GM23338 (cell line): ENCODE measurements around the gene HNRNPM. TPM values are rescaled to one million over a fixed set of nuclear protein-coding genes. Genes with fewer than 3 reads are reported as not detected.

ENCODE experiments used
- ATAC-seq: fragments of 200-7000 bp; cut with Tn5 transposase; 3 replicates; pipeline ENCODE4 v1.9.1; 2020
- DNase-seq: peaks from one replicate; pipeline ENCODE4 v3.0.0-alpha.2; 2015; ENCODE audit warnings: low spot score
- H2AFZ ChIP-seq: fragments of 200-600 bp; sonication (generic); 2 replicates; pipeline ENCODE4 v1.8.0; 2016; ENCODE audit warnings: antibody characterized with exemption, mild to moderate bottlenecking, moderate library complexity
- H3F3A ChIP-seq: fragments of 200-600 bp; sonication (generic); replicated peaks from 2 replicates; pipeline ENCODE4 v1.8.0; 2017; ENCODE audit warnings: antibody characterized with exemption, mixed run types, low read depth
- H3K27ac ChIP-seq: fragments of 200-600 bp; sonication (generic); 2 replicates; pipeline ENCODE4 v1.6.1; 2016; ENCODE audit warnings: low read depth
- H3K27me3 ChIP-seq: fragments of 200-600 bp; sonication (generic); 2 replicates; pipeline ENCODE4 v1.8.0; 2016; ENCODE audit warnings: mild to moderate bottlenecking, mixed run types, moderate library complexity; ENCODE audit not compliant: insufficient read depth
- H3K36me3 ChIP-seq: fragments of 200-600 bp; sonication (generic); 2 replicates; pipeline ENCODE4 v1.8.0; 2016; ENCODE audit warnings: mild to moderate bottlenecking; ENCODE audit not compliant: insufficient read depth
- H3K4me1 ChIP-seq: fragments of 200-600 bp; sonication (generic); 2 replicates; pipeline ENCODE4 v1.8.0; 2016; ENCODE audit warnings: mild to moderate bottlenecking, moderate library complexity; ENCODE audit not compliant: insufficient read depth
- H3K4me2 ChIP-seq: fragments of 200-600 bp; sonication (generic); 2 replicates; pipeline ENCODE4 v1.7.1; 2017; ENCODE audit warnings: mixed run types
- H3K4me3 ChIP-seq: fragments of 200-600 bp; sonication (generic); 2 replicates; pipeline ENCODE4 v1.6.1; 2016; ENCODE audit warnings: mixed run types
- H3K79me2 ChIP-seq: fragments of 200-600 bp; sonication (generic); replicated peaks from 2 replicates; pipeline ENCODE4 v1.8.0; 2017; ENCODE audit warnings: mild to moderate bottlenecking; ENCODE audit not compliant: insufficient read depth
- H3K9me2 ChIP-seq: fragments of 200-600 bp; sonication (generic); 2 replicates; pipeline ENCODE4 v1.8.0; 2017; ENCODE audit not compliant: insufficient read depth
- H4K20me1 ChIP-seq: fragments of 200-600 bp; sonication (generic); replicated peaks from 2 replicates; pipeline ENCODE4 v1.8.0; 2017; ENCODE audit warnings: mild to moderate bottlenecking; ENCODE audit not compliant: insufficient read depth
- H3K27ac Mint-ChIP-seq: 2 replicates; pipeline ENCODE4 v1.8.0; 2020; ENCODE audit warnings: inconsistent platforms, mild to moderate bottlenecking, moderate library complexity, mixed read lengths
- H3K27me3 Mint-ChIP-seq: 3 replicates; pipeline ENCODE4 v1.8.0; 2022; ENCODE audit warnings: low read depth, mild to moderate bottlenecking, moderate library complexity, mixed read lengths, inconsistent platforms; ENCODE audit not compliant: insufficient read depth, poor library complexity
- H3K36me3 Mint-ChIP-seq: 3 replicates; pipeline ENCODE4 v1.8.0; 2021; ENCODE audit warnings: low read depth, mild to moderate bottlenecking, inconsistent platforms, moderate library complexity, mixed read lengths
- H3K4me1 Mint-ChIP-seq: 3 replicates; pipeline ENCODE4 v1.8.0; 2020; ENCODE audit warnings: mild to moderate bottlenecking, inconsistent platforms, mixed read lengths
- H3K4me3 Mint-ChIP-seq: 3 replicates; pipeline ENCODE4 v1.8.0; 2021; ENCODE audit warnings: moderate library complexity, mild to moderate bottlenecking, inconsistent platforms, mixed read lengths
- H3K9me3 Mint-ChIP-seq: 3 replicates; pipeline ENCODE4 v1.8.0; 2020; ENCODE audit warnings: moderate library complexity, mild to moderate bottlenecking, inconsistent platforms, mixed read lengths
- CREB1 ChIP-seq: fragments of 250-450 bp; sonication (Bioruptor Pico); IDR thresholded peaks from 2 replicates; pipeline ENCODE4 v1.5.0; 2020; ENCODE audit warnings: low read depth, mild to moderate bottlenecking, moderate library complexity
- JUNB ChIP-seq: IDR thresholded peaks from one replicate; pipeline ENCODE4 v1.6.1; 2016; ENCODE audit warnings: antibody characterized with exemption; ENCODE audit not compliant: unreplicated experiment
- POLR2AphosphoS5 ChIP-seq: IDR thresholded peaks from 2 replicates; pipeline ENCODE4 v1.6.1; 2016; ENCODE audit warnings: antibody characterized with exemption, low read depth
- STAT1 ChIP-seq: IDR thresholded peaks from one replicate; pipeline ENCODE4 v1.6.1; 2016; ENCODE audit warnings: antibody characterized with exemption; ENCODE audit not compliant: unreplicated experiment
- ZNF114 ChIP-seq: fragments of 250-450 bp; sonication (Bioruptor Pico); IDR thresholded peaks from 2 replicates; pipeline ENCODE4 v1.5.0; 2020; ENCODE audit warnings: mild to moderate bottlenecking, moderate library complexity
- polyA plus RNA-seq: library from polyadenylated mRNA; unstranded; fragments of >200 nt; fragmentation: Nextera tagmentation; extraction: Ambion mirVana; gene quantifications from 2 replicates; pipeline ENCODE4 v1.2.1, GENCODE V29; 2016
- total RNA-seq: library from RNA; depleted of rRNA; stranded (reverse); fragments of >200 nt; shearing (Covaris generic); gene quantifications from 2 replicates; pipeline ENCODE4 v1.2.3, GENCODE V29; 2014
- TF ChIP-seq, protein P1 (sequence below): IDR thresholded peaks from 2 replicates; pipeline ENCODE4 v1.6.1; 2016; ENCODE audit warnings: antibody characterized with exemption
- TF ChIP-seq, protein P2 (sequence below): fragments of 250-450 bp; sonication (Bioruptor Pico); IDR thresholded peaks from 2 replicates; pipeline ENCODE4 v1.5.0; 2020; ENCODE audit warnings: mild to moderate bottlenecking, moderate library complexity
- TF ChIP-seq, protein P3 (sequence below), 2 experiments: fragments of 200-600 bp in 1 of 2; sonication (generic) in 1 of 2; conservative IDR thresholded peaks; 2 replicates each; pipeline versions ENCODE4 v1.5.1 to v1.6.1; 2016 to 2017; ENCODE audit warnings: antibody characterized with exemption in 2 of 2, low read depth in 2 of 2, mild to moderate bottlenecking in 2 of 2, moderate library complexity in 1 of 2
- TF ChIP-seq, protein P4 (sequence below): IDR thresholded peaks from one replicate; pipeline ENCODE4 v1.6.1; 2018; ENCODE audit warnings: antibody characterized with exemption; ENCODE audit not compliant: unreplicated experiment

The HNRNPM gene
- total and polyA plus RNA-seq, 2 experiments from 2014 or later, result 291 to 389 TPM

DNA sequence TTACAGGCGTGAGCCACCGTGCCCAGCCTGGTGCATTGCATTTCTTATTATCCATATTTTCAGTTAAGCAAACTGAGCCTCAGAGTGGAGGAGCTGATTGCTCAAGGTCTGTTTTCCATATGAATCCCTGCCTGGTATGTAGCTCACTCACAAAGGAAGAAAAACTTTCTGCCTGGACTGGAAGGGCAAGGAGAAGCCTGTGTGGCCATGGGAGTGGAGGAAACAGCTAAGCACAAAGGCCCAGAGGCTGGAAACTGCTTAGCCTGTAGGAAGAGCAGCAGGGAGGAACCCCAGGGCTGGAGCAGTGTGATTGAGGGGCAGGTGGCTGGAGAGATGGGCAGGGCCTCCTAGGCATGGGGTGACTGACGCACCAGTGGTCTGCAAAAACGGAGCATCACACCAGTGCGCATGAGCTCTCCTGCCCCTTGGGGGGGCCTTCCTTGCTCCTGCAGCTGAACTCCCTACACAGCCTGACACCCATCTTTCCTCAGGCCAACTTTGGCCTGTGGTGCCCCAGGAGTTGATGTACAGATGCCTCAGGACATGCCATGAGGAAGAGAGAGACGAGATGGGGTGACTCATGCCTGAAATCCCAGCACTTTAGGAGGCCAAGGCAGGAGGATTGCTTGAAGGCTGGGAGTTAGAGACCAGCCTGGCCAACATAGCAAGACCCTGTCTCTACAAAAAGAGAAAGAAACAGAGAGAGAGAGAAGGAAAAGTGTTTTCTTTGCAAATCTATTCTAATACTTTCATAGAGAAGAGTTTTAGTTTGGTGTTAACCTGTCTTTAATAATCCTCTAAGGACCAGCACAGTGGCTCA is 2.8 kb upstream of the HNRNPM start:
- Histone ChIP-seq H3K9me2 (no peaks in the 10 kb centered on the region), H3K4me1 (peaks cover 15% of the 10 kb centered on the region; the same call in 1 of the 2 replicates), H4K20me1 (peaks cover 11% of the 10 kb centered on the region), H3F3A (peaks cover 21% of the 10 kb centered on the region), H3K4me3 (no peak overlapping the region), H3K79me2 (peaks cover 26% of the 10 kb centered on the region), H3K4me2 (no peak overlapping the region), H3K27me3 (no peaks in the 10 kb centered on the region), H2AFZ (peak overlapping the region; percentile 0; the same call in 1 of the 2 replicates), H3K36me3 (no peaks in the 10 kb centered on the region; the same call in 1 of the 2 replicates), H3K27ac (peak overlapping the region; percentile 52)
- peak overlapping the region; percentile 20; the same call in 2 of the 3 replicates for H3K4me3 Mint-ChIP-seq
- peaks cover 21% of the 10 kb centered on the region for H3K36me3 Mint-ChIP-seq
- H3K9me3 Mint-ChIP-seq, result no peaks in the 10 kb centered on the region
- peak; percentile 83 for DNase-seq
- H3K27ac Mint-ChIP-seq, result peak overlapping the region; percentile 86
- TF ChIP-seq, protein P1, sequence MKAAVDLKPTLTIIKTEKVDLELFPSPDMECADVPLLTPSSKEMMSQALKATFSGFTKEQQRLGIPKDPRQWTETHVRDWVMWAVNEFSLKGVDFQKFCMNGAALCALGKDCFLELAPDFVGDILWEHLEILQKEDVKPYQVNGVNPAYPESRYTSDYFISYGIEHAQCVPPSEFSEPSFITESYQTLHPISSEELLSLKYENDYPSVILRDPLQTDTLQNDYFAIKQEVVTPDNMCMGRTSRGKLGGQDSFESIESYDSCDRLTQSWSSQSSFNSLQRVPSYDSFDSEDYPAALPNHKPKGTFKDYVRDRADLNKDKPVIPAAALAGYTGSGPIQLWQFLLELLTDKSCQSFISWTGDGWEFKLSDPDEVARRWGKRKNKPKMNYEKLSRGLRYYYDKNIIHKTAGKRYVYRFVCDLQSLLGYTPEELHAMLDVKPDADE, result no peak
- TF ChIP-seq CREB1 (no peak), JUNB (no peak), STAT1 (no peak), POLR2AphosphoS5 (no peak), ZNF114 (CRISPR knock-in tag) (no peak)
- TF ChIP-seq, protein P2, sequence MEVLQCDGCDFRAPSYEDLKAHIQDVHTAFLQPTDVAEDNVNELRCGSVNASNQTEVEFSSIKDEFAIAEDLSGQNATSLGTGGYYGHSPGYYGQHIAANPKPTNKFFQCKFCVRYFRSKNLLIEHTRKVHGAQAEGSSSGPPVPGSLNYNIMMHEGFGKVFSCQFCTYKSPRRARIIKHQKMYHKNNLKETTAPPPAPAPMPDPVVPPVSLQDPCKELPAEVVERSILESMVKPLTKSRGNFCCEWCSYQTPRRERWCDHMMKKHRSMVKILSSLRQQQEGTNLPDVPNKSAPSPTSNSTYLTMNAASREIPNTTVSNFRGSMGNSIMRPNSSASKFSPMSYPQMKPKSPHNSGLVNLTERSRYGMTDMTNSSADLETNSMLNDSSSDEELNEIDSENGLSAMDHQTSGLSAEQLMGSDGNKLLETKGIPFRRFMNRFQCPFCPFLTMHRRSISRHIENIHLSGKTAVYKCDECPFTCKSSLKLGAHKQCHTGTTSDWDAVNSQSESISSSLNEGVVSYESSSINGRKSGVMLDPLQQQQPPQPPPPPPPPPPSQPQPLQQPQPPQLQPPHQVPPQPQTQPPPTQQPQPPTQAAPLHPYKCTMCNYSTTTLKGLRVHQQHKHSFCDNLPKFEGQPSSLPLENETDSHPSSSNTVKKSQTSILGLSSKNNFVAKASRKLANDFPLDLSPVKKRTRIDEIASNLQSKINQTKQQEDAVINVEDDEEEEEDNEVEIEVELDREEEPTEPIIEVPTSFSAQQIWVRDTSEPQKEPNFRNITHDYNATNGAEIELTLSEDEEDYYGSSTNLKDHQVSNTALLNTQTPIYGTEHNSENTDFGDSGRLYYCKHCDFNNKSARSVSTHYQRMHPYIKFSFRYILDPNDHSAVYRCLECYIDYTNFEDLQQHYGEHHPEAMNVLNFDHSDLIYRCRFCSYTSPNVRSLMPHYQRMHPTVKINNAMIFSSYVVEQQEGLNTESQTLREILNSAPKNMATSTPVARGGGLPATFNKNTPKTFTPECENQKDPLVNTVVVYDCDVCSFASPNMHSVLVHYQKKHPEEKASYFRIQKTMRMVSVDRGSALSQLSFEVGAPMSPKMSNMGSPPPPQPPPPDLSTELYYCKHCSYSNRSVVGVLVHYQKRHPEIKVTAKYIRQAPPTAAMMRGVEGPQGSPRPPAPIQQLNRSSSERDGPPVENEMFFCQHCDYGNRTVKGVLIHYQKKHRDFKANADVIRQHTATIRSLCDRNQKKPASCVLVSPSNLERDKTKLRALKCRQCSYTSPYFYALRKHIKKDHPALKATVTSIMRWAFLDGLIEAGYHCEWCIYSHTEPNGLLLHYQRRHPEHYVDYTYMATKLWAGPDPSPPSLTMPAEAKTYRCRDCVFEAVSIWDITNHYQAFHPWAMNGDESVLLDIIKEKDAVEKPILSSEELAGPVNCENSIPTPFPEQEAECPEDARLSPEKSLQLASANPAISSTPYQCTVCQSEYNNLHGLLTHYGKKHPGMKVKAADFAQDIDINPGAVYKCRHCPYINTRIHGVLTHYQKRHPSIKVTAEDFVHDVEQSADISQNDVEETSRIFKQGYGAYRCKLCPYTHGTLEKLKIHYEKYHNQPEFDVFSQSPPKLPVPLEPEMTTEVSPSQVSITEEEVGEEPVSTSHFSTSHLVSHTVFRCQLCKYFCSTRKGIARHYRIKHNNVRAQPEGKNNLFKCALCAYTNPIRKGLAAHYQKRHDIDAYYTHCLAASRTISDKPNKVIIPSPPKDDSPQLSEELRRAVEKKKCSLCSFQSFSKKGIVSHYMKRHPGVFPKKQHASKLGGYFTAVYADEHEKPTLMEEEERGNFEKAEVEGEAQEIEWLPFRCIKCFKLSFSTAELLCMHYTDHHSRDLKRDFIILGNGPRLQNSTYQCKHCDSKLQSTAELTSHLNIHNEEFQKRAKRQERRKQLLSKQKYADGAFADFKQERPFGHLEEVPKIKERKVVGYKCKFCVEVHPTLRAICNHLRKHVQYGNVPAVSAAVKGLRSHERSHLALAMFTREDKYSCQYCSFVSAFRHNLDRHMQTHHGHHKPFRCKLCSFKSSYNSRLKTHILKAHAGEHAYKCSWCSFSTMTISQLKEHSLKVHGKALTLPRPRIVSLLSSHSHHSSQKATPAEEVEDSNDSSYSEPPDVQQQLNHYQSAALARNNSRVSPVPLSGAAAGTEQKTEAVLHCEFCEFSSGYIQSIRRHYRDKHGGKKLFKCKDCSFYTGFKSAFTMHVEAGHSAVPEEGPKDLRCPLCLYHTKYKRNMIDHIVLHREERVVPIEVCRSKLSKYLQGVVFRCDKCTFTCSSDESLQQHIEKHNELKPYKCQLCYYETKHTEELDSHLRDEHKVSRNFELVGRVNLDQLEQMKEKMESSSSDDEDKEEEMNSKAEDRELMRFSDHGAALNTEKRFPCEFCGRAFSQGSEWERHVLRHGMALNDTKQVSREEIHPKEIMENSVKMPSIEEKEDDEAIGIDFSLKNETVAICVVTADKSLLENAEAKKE, result no peak
- TF ChIP-seq, protein P3, sequence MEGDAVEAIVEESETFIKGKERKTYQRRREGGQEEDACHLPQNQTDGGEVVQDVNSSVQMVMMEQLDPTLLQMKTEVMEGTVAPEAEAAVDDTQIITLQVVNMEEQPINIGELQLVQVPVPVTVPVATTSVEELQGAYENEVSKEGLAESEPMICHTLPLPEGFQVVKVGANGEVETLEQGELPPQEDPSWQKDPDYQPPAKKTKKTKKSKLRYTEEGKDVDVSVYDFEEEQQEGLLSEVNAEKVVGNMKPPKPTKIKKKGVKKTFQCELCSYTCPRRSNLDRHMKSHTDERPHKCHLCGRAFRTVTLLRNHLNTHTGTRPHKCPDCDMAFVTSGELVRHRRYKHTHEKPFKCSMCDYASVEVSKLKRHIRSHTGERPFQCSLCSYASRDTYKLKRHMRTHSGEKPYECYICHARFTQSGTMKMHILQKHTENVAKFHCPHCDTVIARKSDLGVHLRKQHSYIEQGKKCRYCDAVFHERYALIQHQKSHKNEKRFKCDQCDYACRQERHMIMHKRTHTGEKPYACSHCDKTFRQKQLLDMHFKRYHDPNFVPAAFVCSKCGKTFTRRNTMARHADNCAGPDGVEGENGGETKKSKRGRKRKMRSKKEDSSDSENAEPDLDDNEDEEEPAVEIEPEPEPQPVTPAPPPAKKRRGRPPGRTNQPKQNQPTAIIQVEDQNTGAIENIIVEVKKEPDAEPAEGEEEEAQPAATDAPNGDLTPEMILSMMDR (conservative IDR thresholded peaks at IDR 0.05; ENCODE audit: low read depth in 2 of 2), result no peak
- TF ChIP-seq, protein P4, sequence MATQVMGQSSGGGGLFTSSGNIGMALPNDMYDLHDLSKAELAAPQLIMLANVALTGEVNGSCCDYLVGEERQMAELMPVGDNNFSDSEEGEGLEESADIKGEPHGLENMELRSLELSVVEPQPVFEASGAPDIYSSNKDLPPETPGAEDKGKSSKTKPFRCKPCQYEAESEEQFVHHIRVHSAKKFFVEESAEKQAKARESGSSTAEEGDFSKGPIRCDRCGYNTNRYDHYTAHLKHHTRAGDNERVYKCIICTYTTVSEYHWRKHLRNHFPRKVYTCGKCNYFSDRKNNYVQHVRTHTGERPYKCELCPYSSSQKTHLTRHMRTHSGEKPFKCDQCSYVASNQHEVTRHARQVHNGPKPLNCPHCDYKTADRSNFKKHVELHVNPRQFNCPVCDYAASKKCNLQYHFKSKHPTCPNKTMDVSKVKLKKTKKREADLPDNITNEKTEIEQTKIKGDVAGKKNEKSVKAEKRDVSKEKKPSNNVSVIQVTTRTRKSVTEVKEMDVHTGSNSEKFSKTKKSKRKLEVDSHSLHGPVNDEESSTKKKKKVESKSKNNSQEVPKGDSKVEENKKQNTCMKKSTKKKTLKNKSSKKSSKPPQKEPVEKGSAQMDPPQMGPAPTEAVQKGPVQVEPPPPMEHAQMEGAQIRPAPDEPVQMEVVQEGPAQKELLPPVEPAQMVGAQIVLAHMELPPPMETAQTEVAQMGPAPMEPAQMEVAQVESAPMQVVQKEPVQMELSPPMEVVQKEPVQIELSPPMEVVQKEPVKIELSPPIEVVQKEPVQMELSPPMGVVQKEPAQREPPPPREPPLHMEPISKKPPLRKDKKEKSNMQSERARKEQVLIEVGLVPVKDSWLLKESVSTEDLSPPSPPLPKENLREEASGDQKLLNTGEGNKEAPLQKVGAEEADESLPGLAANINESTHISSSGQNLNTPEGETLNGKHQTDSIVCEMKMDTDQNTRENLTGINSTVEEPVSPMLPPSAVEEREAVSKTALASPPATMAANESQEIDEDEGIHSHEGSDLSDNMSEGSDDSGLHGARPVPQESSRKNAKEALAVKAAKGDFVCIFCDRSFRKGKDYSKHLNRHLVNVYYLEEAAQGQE, result no peak
- ATAC-seq, result peak; percentile 60
- peaks cover 19% of the 10 kb centered on the region for H3K4me1 Mint-ChIP-seq
- H3K27me3 Mint-ChIP-seq, result peaks cover 6% of the 10 kb centered on the region
